Activated naive CD4-positive, alpha-beta T cell treated with anti-CD3 and anti-CD28 coated beads for 36 hours (primary cell): ENCODE measurements around the gene PARVB. TPM values are rescaled to one million over a fixed set of nuclear protein-coding genes. Genes with fewer than 3 reads are reported as not detected.
A peak's percentile ranks its signal among the peaks of the same experiment; 100 is the strongest.

Experiments used
- CTCF ChIA-PET: fragments of 350-600 bp; sonication (Branson Sonifier 250); formaldehyde crosslinking; loops from one replicate; lab custom pipeline; 2021; ENCODE audit warnings: antibody characterized with exemption; lab: Charles Lee
- DNase-seq: peaks from one replicate; pipeline ENCODE4 v3.0.0-alpha.2; 2020
- H3K27ac Mint-ChIP-seq: one replicate; pipeline ENCODE4 v1.8.0; 2021; ENCODE audit warnings: mild to moderate bottlenecking, mixed read lengths
- H3K27me3 Mint-ChIP-seq: one replicate; pipeline ENCODE4 v1.8.0; 2021; ENCODE audit warnings: low read depth, mixed read lengths
- H3K36me3 Mint-ChIP-seq: one replicate; pipeline ENCODE4 v1.8.0; 2021; ENCODE audit warnings: low read depth, mixed read lengths
- H3K4me1 Mint-ChIP-seq: one replicate; pipeline ENCODE4 v1.8.0; 2021; ENCODE audit warnings: low read depth, mixed read lengths
- H3K4me3 Mint-ChIP-seq: one replicate; pipeline ENCODE4 v1.8.0; 2021; ENCODE audit warnings: mild to moderate bottlenecking, moderate library complexity, mixed read lengths
- H3K9me3 Mint-ChIP-seq: one replicate; pipeline ENCODE4 v1.8.0; 2021; ENCODE audit warnings: mixed read lengths
- intact Hi-C: fragments of 100-400 bp; cut with micrococcal nuclease; formaldehyde crosslinking; loops from one replicate; pipeline ENCODE4 v1.15.1; 2023
- total RNA-seq, 2 experiments: library from RNA; stranded (reverse); gene quantifications; one replicate each; pipeline ENCODE4 v1.2.3, GENCODE V29; 2021

PARVB gene
- total RNA-seq, 2 experiments from 2014 or later: 37.2 to 37.6 TPM

DNA sequence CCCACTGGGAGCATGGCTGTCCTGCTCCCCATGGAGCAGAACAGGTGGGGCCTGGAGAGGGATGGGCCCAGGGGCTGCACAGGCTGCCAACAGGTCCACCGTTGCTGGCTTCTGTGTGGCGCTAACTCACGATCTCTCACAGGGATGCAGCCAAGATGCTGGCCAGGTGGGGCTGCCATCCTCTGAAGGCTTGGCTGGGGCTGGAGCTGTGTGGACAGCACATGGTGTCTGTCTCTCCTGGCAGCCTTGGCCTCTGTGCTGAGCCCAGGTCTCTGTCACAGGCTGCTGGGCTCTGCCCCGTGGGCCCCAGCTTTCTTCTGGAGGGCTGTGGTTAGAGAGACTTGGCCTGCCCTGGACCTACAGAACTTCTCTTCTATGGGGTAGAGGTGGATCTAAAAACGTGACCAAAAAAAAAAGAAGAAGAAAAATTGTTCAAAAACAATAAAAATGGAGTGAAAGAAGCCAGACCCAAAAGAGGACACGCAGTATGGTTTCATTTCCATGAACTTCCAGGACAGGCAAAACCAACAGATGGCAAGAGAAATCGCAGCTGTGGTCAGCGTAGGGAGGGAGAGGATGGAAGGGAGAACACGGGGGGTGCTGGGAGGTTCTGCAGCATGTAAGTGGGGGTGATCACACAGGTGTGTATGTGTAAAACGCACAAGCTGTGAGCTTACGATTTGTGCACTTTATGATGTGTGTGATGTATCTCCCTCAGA, 168.9 kb downstream of the PARVB start:
- Mint-ChIP-seq H3K9me3 (no peaks in the 10 kb centered on the region), H3K36me3 (peaks cover 18% of the 10 kb centered on the region), H3K4me1 (peaks cover 33% of the 10 kb centered on the region), H3K27ac (no peak overlapping the region), H3K4me3 (no peak overlapping the region), H3K27me3 (no peaks in the 10 kb centered on the region)
- intact Hi-C loops: loop anchor here (1.0 kb wide), 1 partner anchor 11 kb away; no protein-coding TSS in a partner anchor
- no peak for DNase-seq
- CTCF ChIA-PET: interaction anchor here (0.7 kb wide), 1 partner anchor 12 kb away, joined by 4 read pairs; no protein-coding TSS in a partner anchor

DNA sequence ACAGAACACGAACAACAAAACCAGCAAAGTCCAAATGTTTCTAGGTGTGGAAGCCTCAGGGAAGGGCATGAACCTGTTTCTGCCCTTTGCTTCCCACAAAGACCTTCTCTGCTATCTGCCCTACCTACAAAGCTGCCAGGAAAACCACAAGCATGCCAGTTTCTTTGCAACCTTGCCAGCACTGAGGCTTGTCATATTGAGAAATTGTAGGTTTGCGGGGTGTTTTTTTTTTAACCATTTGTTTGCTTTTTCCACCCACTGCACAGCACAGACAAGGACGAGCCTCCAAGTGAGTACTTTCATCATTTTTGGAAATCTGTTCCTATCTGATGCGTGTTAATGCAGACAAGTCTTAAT, 169.4 kb downstream of the PARVB start:
- Mint-ChIP-seq H3K27me3 (no peaks in the 10 kb centered on the region), H3K4me1 (peaks cover 33% of the 10 kb centered on the region), H3K4me3 (no peak overlapping the region), H3K36me3 (peaks cover 20% of the 10 kb centered on the region), H3K27ac (no peak overlapping the region), H3K9me3 (no peaks in the 10 kb centered on the region)
- CTCF ChIA-PET: no interaction called here
- intact Hi-C loops: loop anchor here (1.0 kb wide), 1 partner anchor 11 kb away; no protein-coding TSS in a partner anchor
- DNase-seq: peak; percentile 61

DNA sequence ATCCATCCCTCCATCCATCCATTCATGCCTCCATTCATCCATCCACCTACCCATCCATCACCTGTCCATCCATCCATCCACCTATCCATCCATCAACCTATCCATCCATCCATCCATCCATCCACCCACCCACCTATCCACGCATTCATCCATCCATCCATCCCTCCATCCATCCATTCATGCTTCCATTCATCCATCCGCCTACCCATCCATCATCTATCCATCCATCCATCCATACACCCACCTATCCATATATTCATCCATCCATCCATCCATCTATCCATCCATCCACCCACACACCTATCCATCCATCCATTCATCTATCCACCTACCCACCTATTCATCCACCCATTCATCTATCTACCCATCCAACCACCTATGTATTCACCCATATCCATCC, 170.5 kb downstream of the PARVB start:
- Mint-ChIP-seq H3K4me3 (no peak overlapping the region), H3K36me3 (peaks cover 29% of the 10 kb centered on the region), H3K4me1 (peaks cover 36% of the 10 kb centered on the region), H3K27me3 (no peaks in the 10 kb centered on the region), H3K9me3 (no peaks in the 10 kb centered on the region), H3K27ac (no peak overlapping the region)
- intact Hi-C loops: no loop called here
- DNase-seq: no peak
- CTCF ChIA-PET: no interaction called here

DNA sequence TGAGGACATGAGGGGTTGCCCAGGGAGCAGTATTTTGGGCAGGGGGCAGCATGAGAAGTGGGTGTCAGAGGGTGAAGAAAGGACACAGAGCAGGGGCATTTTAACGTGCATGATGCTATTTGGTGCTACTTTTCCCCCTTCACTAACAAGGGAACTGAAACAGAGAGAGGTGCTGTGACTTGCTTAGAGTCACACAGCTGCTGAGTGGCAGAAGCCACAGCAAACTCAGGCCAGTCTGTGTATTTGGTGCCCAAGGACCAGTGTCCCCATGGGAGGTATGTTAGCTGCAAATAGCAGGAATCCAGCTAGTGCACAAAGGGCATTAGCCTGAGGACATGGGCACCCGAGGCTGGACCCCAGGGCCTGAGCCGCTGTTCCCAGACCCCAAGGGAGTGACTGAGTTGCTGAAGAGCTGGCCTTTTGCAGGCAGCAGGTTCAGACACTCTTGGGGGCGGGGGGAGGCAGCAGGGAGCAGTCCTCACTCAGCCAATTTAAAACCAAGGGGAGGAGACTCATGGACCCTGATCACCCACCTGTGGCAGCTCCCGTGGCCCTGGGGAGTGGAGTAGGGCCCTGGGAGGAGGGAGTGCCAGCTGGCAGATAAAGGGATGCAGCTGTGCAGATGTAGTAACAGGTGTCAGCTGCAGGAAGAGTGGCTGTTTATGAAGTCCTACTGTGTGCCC, 171.2 kb downstream of the PARVB start:
- H3K4me1 Mint-ChIP-seq: peaks cover 37% of the 10 kb centered on the region
- no peak for DNase-seq
- no peak overlapping the region for H3K4me3 Mint-ChIP-seq
- intact Hi-C loops: no loop called here
- no peak overlapping the region for H3K27ac Mint-ChIP-seq
- CTCF ChIA-PET: interaction anchor here (0.7 kb wide), 1 partner anchor 15 kb away, joined by 3 read pairs; no protein-coding TSS in a partner anchor
- no peaks in the 10 kb centered on the region for H3K27me3 Mint-ChIP-seq
- H3K9me3 Mint-ChIP-seq: no peaks in the 10 kb centered on the region
- H3K36me3 Mint-ChIP-seq: peaks cover 31% of the 10 kb centered on the region

DNA sequence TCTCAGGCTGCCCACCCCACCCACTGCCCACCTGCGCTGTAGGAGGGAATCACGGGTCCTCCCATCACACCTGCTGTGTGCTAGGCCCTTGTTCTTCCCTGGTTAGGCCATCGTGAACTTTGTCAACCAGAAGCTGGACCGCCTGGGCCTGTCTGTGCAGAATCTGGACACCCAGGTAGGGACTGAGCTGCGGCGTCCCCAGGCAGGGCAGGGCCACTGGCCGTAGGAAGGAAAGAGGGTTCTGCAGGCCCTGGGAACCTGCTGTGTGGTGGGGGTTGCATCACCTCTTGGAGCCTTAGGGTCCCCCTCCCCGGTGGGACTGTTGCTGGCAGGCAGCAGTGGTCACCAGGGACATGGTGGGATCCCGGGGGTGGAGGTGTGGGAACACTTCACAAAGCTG, 172.1 kb downstream of the PARVB start:
- H3K4me1 Mint-ChIP-seq: peaks cover 35% of the 10 kb centered on the region

DNA sequence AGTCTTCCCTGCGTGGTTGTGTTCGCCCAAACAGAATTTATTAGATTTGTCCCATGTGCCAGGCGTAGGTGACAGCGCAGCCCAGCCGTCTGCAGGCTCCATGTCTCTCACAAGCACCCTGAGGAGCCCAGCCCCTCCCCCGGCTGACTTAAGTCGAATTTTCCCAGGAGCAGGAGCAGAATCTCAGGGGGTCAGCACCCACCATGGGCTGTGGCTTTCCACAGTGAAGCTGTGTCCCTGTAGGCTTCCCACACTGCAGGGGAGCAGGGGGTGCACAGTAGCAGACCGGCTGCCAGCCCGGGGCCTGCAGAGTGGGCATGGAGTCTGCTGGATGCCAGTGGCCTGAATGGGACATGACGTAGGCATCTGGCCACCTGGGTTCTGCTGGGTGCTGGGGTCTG, 172.6 kb downstream of the PARVB start:
- intact Hi-C loops: no loop called here
- H3K27ac Mint-ChIP-seq: no peak overlapping the region
- H3K36me3 Mint-ChIP-seq: peaks cover 30% of the 10 kb centered on the region
- DNase-seq: no peak
- H3K4me1 Mint-ChIP-seq: peaks cover 31% of the 10 kb centered on the region
- H3K27me3 Mint-ChIP-seq: no peaks in the 10 kb centered on the region
- CTCF ChIA-PET: no interaction called here
- H3K4me3 Mint-ChIP-seq: no peak overlapping the region
- no peaks in the 10 kb centered on the region for H3K9me3 Mint-ChIP-seq

More for the DNA sequence above, 172.1 kb downstream of the PARVB start:
- no peaks in the 10 kb centered on the region for H3K27me3 Mint-ChIP-seq
- H3K9me3 Mint-ChIP-seq: no peaks in the 10 kb centered on the region
- H3K27ac Mint-ChIP-seq: no peak overlapping the region
- no peak for DNase-seq
- H3K36me3 Mint-ChIP-seq: peaks cover 31% of the 10 kb centered on the region
- intact Hi-C loops: no loop called here
- CTCF ChIA-PET: no interaction called here
- no peak overlapping the region for H3K4me3 Mint-ChIP-seq

DNA sequence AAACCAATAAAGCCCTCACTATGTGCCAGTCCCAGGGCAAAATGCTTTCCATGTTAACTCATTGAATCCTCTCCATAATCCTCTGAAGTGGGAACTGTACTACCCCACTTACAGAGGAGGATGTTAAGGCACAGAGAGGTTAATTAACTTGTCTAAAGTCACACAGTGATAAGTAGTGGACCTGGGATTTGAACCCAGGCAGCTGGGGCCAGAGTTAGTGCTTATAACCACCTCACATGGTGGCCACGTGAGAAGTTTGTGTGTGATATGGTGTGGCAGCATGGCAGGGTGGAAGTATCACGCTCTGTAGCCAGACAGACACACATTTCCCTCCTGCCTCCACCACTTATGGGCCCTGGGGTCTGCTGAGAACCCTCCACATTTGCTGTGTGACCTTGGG, 173.2 kb downstream of the PARVB start:
- DNase-seq: no peak
- H3K4me1 Mint-ChIP-seq: peaks cover 29% of the 10 kb centered on the region
- intact Hi-C loops: no loop called here
- H3K27me3 Mint-ChIP-seq: no peaks in the 10 kb centered on the region
- no peaks in the 10 kb centered on the region for H3K9me3 Mint-ChIP-seq
- no peak overlapping the region for H3K4me3 Mint-ChIP-seq
- CTCF ChIA-PET: no interaction called here
- no peak overlapping the region for H3K27ac Mint-ChIP-seq
- H3K36me3 Mint-ChIP-seq: peaks cover 31% of the 10 kb centered on the region

DNA sequence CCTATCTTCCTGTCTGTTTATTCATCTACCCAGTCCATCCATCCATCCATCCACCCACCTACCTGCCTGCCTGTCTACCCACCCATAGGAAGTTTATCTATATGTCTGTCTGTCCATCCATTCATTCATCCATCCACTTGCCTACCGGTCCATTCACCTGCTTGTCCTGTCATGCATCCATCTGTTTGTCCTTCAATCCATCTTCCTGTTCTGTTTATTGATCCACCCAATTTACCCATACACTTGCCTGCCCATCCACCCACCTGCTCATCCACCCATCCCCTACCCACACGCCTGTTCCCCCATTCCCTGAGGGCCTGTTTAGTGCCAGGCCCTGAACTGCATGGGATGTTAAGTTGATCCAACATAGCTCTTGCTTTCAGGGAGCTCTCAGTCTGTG, 175.1 kb downstream of the PARVB start:
- Mint-ChIP-seq H3K9me3 (no peaks in the 10 kb centered on the region), H3K27me3 (no peaks in the 10 kb centered on the region), H3K27ac (no peak overlapping the region), H3K4me3 (no peak overlapping the region), H3K36me3 (peaks cover 26% of the 10 kb centered on the region), H3K4me1 (peaks cover 12% of the 10 kb centered on the region)
- CTCF ChIA-PET: no interaction called here
- intact Hi-C loops: no loop called here
- DNase-seq: no peak

DNA sequence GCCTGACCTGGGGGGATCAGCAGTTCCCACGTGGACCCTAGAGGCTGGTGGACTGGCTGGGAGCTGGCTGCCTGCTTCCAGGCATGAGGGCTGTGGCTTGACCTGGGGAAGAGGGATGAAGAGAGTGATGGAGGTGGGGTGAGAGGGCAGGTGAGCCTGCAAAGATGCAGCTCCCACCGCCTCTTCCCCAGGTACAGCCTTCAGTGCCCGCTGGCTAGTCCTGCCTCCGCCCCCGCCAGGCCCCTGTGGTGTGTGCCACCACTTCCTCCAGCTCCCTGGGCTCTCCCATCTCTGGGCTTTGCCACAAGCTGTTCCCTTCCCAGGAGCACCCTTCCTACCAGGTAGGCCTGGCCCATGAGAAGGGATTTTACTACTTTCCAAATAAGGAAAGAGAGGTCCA, 175.8 kb downstream of the PARVB start:
- CTCF ChIA-PET: no interaction called here
- intact Hi-C loops: no loop called here

DNA sequence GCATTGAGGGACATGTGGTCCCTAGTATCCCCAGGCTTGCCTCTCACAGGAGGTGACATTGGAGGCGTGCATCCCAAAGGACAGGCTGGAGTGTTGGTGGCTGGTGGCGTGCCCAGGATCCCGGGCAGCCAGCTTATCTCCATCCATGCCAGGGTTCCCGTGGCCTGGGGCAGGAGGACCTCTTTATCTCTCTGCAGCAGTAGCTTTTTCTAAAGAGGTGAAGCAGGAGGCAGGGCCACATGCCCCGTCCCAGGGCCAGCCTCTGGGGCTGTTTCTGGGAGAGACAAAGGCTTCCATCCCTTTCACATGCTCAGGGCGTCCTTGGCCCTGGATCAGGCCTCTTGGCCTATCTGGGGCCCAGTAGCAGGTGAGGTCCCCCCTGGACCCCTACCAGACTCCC, 176.3 kb downstream of the PARVB start:
- no peak overlapping the region for H3K27ac Mint-ChIP-seq
- H3K36me3 Mint-ChIP-seq: peaks cover 22% of the 10 kb centered on the region
- H3K4me3 Mint-ChIP-seq: no peak overlapping the region
- no peak for DNase-seq
- intact Hi-C loops: no loop called here
- H3K4me1 Mint-ChIP-seq: peaks cover 5% of the 10 kb centered on the region
- H3K9me3 Mint-ChIP-seq: no peaks in the 10 kb centered on the region
- no peaks in the 10 kb centered on the region for H3K27me3 Mint-ChIP-seq
- CTCF ChIA-PET: no interaction called here

More for the DNA sequence above, 175.8 kb downstream of the PARVB start:
- DNase-seq: no peak
- no peak overlapping the region for H3K4me3 Mint-ChIP-seq
- H3K9me3 Mint-ChIP-seq: no peaks in the 10 kb centered on the region
- peaks cover 21% of the 10 kb centered on the region for H3K36me3 Mint-ChIP-seq
- no peaks in the 10 kb centered on the region for H3K27me3 Mint-ChIP-seq
- H3K4me1 Mint-ChIP-seq: peaks cover 5% of the 10 kb centered on the region
- H3K27ac Mint-ChIP-seq: no peak overlapping the region

DNA sequence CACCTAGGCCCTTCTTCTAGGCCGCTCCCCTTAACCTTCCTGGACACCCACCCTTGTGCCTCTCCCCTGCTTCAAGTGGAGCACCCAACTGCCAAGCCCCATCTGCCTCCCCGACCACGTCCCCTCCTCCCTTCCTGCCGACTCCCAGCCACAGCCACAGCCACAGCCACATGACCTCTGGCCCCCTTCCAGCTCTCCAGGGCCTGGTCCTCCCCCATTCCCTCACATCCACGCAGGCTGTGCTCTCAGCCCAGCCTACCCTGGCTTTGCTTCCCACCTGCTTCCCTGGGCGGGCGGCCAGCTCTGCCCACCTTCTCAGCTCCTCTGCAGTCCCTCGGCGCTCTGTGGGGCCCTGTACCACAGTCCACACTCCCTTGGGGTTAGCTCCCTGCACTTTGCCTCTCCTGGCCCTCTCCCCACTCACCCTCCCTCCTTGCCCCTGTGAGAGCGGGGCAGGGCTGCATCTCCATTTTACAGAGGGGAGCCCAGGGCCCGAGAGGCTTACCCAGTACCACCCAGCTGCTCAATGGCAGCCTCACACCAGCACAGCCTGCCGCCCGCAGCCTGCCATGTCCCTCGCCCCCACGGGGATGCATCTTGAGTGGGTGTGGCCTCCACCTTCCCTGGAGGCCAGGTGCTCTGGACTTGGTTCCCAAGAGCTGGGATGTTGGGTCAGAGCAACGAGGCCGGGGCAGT, 176.9 kb downstream of the PARVB start:
- no peaks in the 10 kb centered on the region for H3K9me3 Mint-ChIP-seq
- no peak overlapping the region for H3K27ac Mint-ChIP-seq
- H3K36me3 Mint-ChIP-seq: peaks cover 23% of the 10 kb centered on the region
- no peaks in the 10 kb centered on the region for H3K27me3 Mint-ChIP-seq
- intact Hi-C loops: no loop called here
- H3K4me3 Mint-ChIP-seq: no peak overlapping the region
- CTCF ChIA-PET: no interaction called here
- H3K4me1 Mint-ChIP-seq: peaks cover 5% of the 10 kb centered on the region
- no peak for DNase-seq

DNA sequence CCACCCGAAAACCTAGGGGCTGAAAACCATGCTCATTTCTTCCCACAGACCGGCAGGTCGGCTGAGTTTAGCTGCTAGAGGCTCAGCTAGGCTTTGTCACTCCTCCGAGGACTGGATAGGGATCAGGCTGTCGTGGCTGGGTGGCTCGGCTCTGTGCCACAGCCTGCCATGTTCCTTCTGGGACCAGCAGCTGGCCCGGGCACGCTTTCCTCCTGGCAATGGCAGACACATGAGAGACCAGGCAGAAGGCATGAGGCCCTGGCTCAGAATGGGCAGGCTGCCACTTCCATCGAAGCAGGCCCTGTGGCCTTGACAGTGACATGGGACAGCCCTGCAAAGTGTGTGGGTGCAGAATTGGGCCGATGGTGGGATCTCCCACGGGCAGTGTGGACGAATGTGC, 177.6 kb downstream of the PARVB start:
- peaks cover 5% of the 10 kb centered on the region for H3K4me1 Mint-ChIP-seq
- no peaks in the 10 kb centered on the region for H3K9me3 Mint-ChIP-seq
- H3K27ac Mint-ChIP-seq: no peak overlapping the region
- H3K27me3 Mint-ChIP-seq: no peaks in the 10 kb centered on the region
- no peak overlapping the region for H3K4me3 Mint-ChIP-seq
- DNase-seq: no peak
- CTCF ChIA-PET: no interaction called here
- peaks cover 22% of the 10 kb centered on the region for H3K36me3 Mint-ChIP-seq
- intact Hi-C loops: no loop called here
